Neural cell (in vitro differentiated cells): Measurements from ENCODE around the gene NPAS3. TPM values are rescaled to one million over a fixed set of nuclear protein-coding genes. Genes with fewer than 3 reads are reported as not detected.

Experiments
- H2AFZ ChIP-seq: fragments of 200-600, 300-800 bp; sonication (generic), shearing (Covaris generic); 2 replicates; pipeline ENCODE4 v1.6.0; 2014; ENCODE audit warnings: low read depth, mild to moderate bottlenecking, antibody characterized with exemption, low read length, moderate library complexity
- H3F3A ChIP-seq: fragments of 200-600 bp; shearing (Covaris generic); 2 replicates; pipeline ENCODE4 v1.6.1; 2016; ENCODE audit warnings: mild to moderate bottlenecking, moderate library complexity, mixed read lengths, antibody characterized with exemption, low read length; ENCODE audit not compliant: insufficient read depth, poor library complexity, severe bottlenecking
- H3K27ac ChIP-seq: fragments of 200-600, 300-800 bp; sonication (generic), shearing (Covaris generic); 2 replicates; pipeline ENCODE4 v1.5.1; 2014; ENCODE audit warnings: mild to moderate bottlenecking, low read length, moderate library complexity
- H3K27me3 ChIP-seq: fragments of 300-800, 200-600 bp; sonication (generic), shearing (Covaris generic); 2 replicates; pipeline ENCODE4 v1.6.0; 2014; ENCODE audit warnings: mild to moderate bottlenecking, low read depth, low read length, moderate library complexity; ENCODE audit not compliant: insufficient read depth
- H3K36me3 ChIP-seq: fragments of 300-800, 200-600 bp; sonication (generic), shearing (Covaris generic); 2 replicates; pipeline ENCODE4 v1.5.1; 2014; ENCODE audit warnings: mild to moderate bottlenecking, antibody characterized with exemption, low read length, moderate library complexity; ENCODE audit not compliant: insufficient read depth
- H3K4me2 ChIP-seq: fragments of 300-800, 200-600 bp; sonication (generic), shearing (Covaris generic); 2 replicates; pipeline ENCODE4 v1.6.0; 2014; ENCODE audit warnings: mild to moderate bottlenecking, low read length
- H3K4me3 ChIP-seq: fragments of 300-800, 200-600 bp; sonication (generic), shearing (Covaris generic); 2 replicates; pipeline ENCODE4 v1.5.1; 2014; ENCODE audit warnings: mild to moderate bottlenecking, low read length, moderate library complexity
- H3K79me2 ChIP-seq: fragments of 200-600 bp; shearing (Covaris generic); replicated peaks from 2 replicates; pipeline ENCODE4 v1.6.0; 2014; ENCODE audit warnings: mild to moderate bottlenecking, low read length, moderate library complexity; ENCODE audit not compliant: insufficient read depth
- H3K9ac ChIP-seq: fragments of 300-800, 200-600 bp; sonication (generic), shearing (Covaris generic); 2 replicates; pipeline ENCODE4 v1.6.1; 2016; ENCODE audit warnings: mild to moderate bottlenecking, low read length, mixed read lengths
- H3K9me2 ChIP-seq: fragments of 200-600 bp; shearing (Covaris generic); 2 replicates; pipeline ENCODE4 v1.6.1; 2016; ENCODE audit warnings: mild to moderate bottlenecking, low read length, mixed read lengths; ENCODE audit not compliant: insufficient read depth
- H3K9me3 ChIP-seq: fragments of 200-600, 300-800 bp; sonication (generic), shearing (Covaris generic); 2 replicates; pipeline ENCODE4 v1.6.1; 2016; ENCODE audit warnings: mild to moderate bottlenecking, mixed run types, low read length, moderate library complexity, mixed read lengths
- H4K20me1 ChIP-seq: fragments of 200-600 bp; shearing (Covaris generic); 2 replicates; pipeline ENCODE4 v1.6.1; 2016; ENCODE audit warnings: mild to moderate bottlenecking, mixed run types; ENCODE audit not compliant: insufficient read depth
- CTCF ChIP-seq: fragments of 450-650 bp; IDR thresholded peaks from 2 replicates; pipeline ENCODE4 v1.5.1; 2014; ENCODE audit warnings: antibody characterized with exemption, mild to moderate bottlenecking, moderate library complexity; ENCODE audit not compliant: poor library complexity, severe bottlenecking
- EP300 ChIP-seq: fragments of 450-650 bp; conservative IDR thresholded peaks from 2 replicates; pipeline ENCODE4 v1.6.1; 2014; ENCODE audit warnings: antibody characterized with exemption, mild to moderate bottlenecking, moderate library complexity; ENCODE audit not compliant: poor library complexity, severe bottlenecking
- EZH2 ChIP-seq: fragments of 200-600, 300-800 bp; shearing (Covaris generic), sonication (generic); IDR thresholded peaks from 2 replicates; pipeline ENCODE4 v1.6.1; 2014; ENCODE audit warnings: antibody characterized with exemption, low read length, borderline replicate concordance, mild to moderate bottlenecking; ENCODE audit not compliant: insufficient read depth, poor library complexity, severe bottlenecking
- MXI1 ChIP-seq: fragments of 450-650 bp; conservative IDR thresholded peaks from 2 replicates; pipeline ENCODE4 v1.6.1; 2014; ENCODE audit warnings: antibody characterized with exemption, mild to moderate bottlenecking; ENCODE audit not compliant: poor library complexity, severe bottlenecking
- POLR2AphosphoS5 ChIP-seq: IDR thresholded peaks from 2 replicates; pipeline ENCODE4 v1.6.1; 2012
- RAD21 ChIP-seq: fragments of 450-650 bp; conservative IDR thresholded peaks from 2 replicates; pipeline ENCODE4 v1.6.1; 2014; ENCODE audit warnings: antibody characterized with exemption, mild to moderate bottlenecking, moderate library complexity
- REST ChIP-seq: IDR thresholded peaks from 2 replicates; pipeline ENCODE4 v1.6.1; 2012; ENCODE audit warnings: borderline replicate concordance
- SMC3 ChIP-seq: fragments of 450-650 bp; conservative IDR thresholded peaks from 2 replicates; pipeline ENCODE4 v1.6.1; 2014; ENCODE audit warnings: antibody characterized with exemption, mild to moderate bottlenecking, moderate library complexity; ENCODE audit not compliant: poor library complexity
- TAF1 ChIP-seq: IDR thresholded peaks from 2 replicates; pipeline ENCODE4 v1.6.1; 2012; ENCODE audit warnings: low read depth
- polyA plus RNA-seq: library from polyadenylated mRNA; depleted of rRNA; stranded (reverse); fragments of >200 nt; gene quantifications from 2 replicates; pipeline ENCODE4 v1.2.3, GENCODE V29; 2014

The NPAS3 gene
- polyA plus RNA-seq, 1 donor from 2014 or later: 1.3 TPM

- no peak overlapping the region for H2AFZ ChIP-seq
- no peak overlapping the region for H3K4me2 ChIP-seq
- H3K27me3 ChIP-seq: peaks cover 20% of the 10 kb centered on the region
- H4K20me1 ChIP-seq: no peaks in the 10 kb centered on the region
- peak overlapping the region; percentile 66 for H3K9ac ChIP-seq
- H3K27ac ChIP-seq: no peak overlapping the region
- no peaks in the 10 kb centered on the region for H3K9me2 ChIP-seq
- H3K36me3 ChIP-seq: no peaks in the 10 kb centered on the region
- no peak for TF ChIP-seq EP300
- TF ChIP-seq EZH2: no peak
- TF ChIP-seq CTCF: no peak
- no peak for TF ChIP-seq RAD21
- no peak for TF ChIP-seq MXI1
- no peak for TF ChIP-seq SMC3
- no peak for TF ChIP-seq POLR2AphosphoS5
- TF ChIP-seq TAF1: no peak
- TF ChIP-seq REST: no peak
- no peaks in the 10 kb centered on the region for H3F3A ChIP-seq
- no peaks in the 10 kb centered on the region for H3K9me3 ChIP-seq
- peaks cover 51% of the 10 kb centered on the region for H3K79me2 ChIP-seq
- H3K4me3 ChIP-seq: peak overlapping the region; percentile 73
These were observed 1.5 kb downstream of the NPAS3 start for GRCh38 chr14:32940066-32940651.

- Histone ChIP-seq H3K9me3 (no peaks in the 10 kb centered on the region), H3F3A (no peaks in the 10 kb centered on the region), H3K36me3 (no peaks in the 10 kb centered on the region), H2AFZ (no peak overlapping the region), H3K4me2 (no peak overlapping the region), H3K9me2 (no peaks in the 10 kb centered on the region), H3K27ac (no peak overlapping the region), H3K79me2 (peaks cover 50% of the 10 kb centered on the region), H3K4me3 (peak overlapping the region; percentile 73), H3K27me3 (peaks cover 12% of the 10 kb centered on the region), H3K9ac (no peak overlapping the region), H4K20me1 (no peaks in the 10 kb centered on the region)
- no peak for TF ChIP-seq EZH2
- TF ChIP-seq EP300: no peak
- no peak for TF ChIP-seq SMC3
- no peak for TF ChIP-seq RAD21
- TF ChIP-seq POLR2AphosphoS5: no peak
- no peak for TF ChIP-seq REST
- TF ChIP-seq TAF1: no peak
- no peak for TF ChIP-seq CTCF
- TF ChIP-seq MXI1: no peak
These were observed 2.3 kb downstream of the NPAS3 start for GRCh38 chr14:32940711-32941667.
